ENCODE data around the gene KCNH1.

Gene KCNH1, protein sequence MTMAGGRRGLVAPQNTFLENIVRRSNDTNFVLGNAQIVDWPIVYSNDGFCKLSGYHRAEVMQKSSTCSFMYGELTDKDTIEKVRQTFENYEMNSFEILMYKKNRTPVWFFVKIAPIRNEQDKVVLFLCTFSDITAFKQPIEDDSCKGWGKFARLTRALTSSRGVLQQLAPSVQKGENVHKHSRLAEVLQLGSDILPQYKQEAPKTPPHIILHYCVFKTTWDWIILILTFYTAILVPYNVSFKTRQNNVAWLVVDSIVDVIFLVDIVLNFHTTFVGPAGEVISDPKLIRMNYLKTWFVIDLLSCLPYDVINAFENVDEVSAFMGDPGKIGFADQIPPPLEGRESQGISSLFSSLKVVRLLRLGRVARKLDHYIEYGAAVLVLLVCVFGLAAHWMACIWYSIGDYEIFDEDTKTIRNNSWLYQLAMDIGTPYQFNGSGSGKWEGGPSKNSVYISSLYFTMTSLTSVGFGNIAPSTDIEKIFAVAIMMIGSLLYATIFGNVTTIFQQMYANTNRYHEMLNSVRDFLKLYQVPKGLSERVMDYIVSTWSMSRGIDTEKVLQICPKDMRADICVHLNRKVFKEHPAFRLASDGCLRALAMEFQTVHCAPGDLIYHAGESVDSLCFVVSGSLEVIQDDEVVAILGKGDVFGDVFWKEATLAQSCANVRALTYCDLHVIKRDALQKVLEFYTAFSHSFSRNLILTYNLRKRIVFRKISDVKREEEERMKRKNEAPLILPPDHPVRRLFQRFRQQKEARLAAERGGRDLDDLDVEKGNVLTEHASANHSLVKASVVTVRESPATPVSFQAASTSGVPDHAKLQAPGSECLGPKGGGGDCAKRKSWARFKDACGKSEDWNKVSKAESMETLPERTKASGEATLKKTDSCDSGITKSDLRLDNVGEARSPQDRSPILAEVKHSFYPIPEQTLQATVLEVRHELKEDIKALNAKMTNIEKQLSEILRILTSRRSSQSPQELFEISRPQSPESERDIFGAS

GRCh38 chr1:211133836-211134669 is at the start of gene KCNH1:
KCNH1 (minus strand) TSS chr1:211134148; CDS start chr1:211133945, 203 bp downstream.
- intact Hi-C loops (cut with DNase I), result loop anchor here (2.0 to 10.0 kb wide), 3 partner anchors 549 to 729 kb away; no protein-coding TSS in a partner anchor

GRCh38 chr1:211182746-211183145 is 48.8 kb upstream of the KCNH1 start:
- intact Hi-C loops (cut with DNase I), result no loop called here
- DNase-seq, result no peak

More at GRCh38 chr1:211133836-211134669, at the start of gene KCNH1:
- peak; percentile 88 to 98 (median 94) for DNase-seq

DNA sequence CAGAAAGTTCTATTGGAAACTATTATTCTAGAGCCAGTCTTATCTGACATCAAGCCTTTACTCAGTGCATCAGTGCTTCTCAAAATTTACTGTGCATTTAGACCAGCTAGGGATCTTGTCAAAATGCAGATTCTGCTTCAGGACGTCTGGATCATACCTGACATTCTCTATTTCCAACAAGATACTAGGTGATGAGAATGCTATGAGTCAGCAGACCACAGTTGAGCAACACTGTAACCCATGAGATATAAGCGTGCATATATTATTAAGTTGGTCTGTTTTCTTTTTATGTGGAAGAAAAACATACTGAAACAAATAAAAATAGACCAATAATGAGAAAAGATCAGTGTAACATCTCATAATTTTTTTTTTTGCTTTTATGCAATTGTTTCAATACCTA is 40.4 kb upstream of the KCNH1 start:
- DNase-seq, result no peak

GRCh38 chr1:211172657-211173056 is 38.7 kb upstream of the KCNH1 start:
- no peak for DNase-seq
- intact Hi-C loops (cut with DNase I), result no loop called here

More for the DNA sequence above, 40.4 kb upstream of the KCNH1 start:
- intact Hi-C loops (cut with DNase I), result no loop called here

GRCh38 chr1:211169353-211169752 is 35.4 kb upstream of the KCNH1 start:
- DNase-seq, result no peak
- intact Hi-C loops (cut with DNase I), result no loop called here

DNA sequence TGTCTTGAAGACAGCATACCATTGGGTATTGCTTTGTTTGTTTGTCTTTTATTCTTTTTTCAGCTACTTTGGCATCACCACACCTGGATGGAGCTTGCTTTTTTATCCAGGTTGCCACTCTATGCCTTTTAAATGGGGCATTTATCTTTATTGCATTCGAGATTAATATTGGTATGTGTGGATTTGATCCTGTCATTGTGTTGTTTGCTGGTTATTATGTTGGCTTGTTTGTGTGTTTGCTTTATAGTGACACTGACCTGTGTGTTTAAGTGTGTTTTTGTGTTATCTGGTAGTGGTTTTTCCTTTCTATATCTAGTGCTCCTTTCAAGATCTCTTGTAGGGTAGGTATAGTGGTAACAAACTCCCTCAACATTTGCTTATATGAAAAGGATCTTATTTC is 24.9 kb upstream of the KCNH1 start:
- no peak for DNase-seq
- intact Hi-C loops (cut with DNase I), result no loop called here

GRCh38 chr1:211155040-211155439 is 21.1 kb upstream of the KCNH1 start:
- intact Hi-C loops (cut with DNase I), result no loop called here
- no peak for DNase-seq

GRCh38 chr1:211153932-211154331 is 20.0 kb upstream of the KCNH1 start:
- intact Hi-C loops (cut with DNase I), result no loop called here
- no peak for DNase-seq

DNA sequence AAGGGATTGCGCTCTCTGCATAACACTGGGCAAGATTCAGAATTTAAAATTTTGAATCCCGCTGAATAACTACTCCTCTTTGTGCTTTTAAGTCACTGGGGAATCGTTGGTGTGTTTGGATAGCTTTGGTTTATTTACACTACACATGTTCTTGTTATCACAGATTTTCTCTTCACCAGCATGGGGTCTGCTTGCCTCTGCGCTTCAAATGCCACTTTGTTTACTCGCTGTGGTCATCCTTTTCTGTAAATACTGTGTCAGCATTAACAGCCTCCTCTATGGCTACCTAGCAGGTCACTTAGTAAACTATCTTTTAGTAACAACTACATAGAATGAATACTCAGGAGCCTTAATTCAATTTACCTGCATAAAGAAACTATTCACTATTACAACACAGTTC is 14.4 kb upstream of the KCNH1 start:
- no peak for DNase-seq
- intact Hi-C loops (cut with DNase I), result no loop called here

GRCh38 chr1:211145944-211146343 is 12.0 kb upstream of the KCNH1 start:
- DNase-seq, result no peak
- intact Hi-C loops (cut with DNase I), result no loop called here

- peak in 4 of 42 donors; percentile 10 to 24 (median 16) for DNase-seq
- intact Hi-C loops (cut with DNase I), result loop anchor here (2.0 to 10.0 kb wide), 3 partner anchors 551 to 731 kb away; no protein-coding TSS in a partner anchor
Observed at GRCh38 chr1:211135342-211135950, 1.5 kb upstream of the KCNH1 start.

GRCh38 chr1:211133393-211133835 is 534 bp downstream of the KCNH1 start:
- peak; percentile 2 to 79 (median 55) for DNase-seq
- intact Hi-C loops (cut with DNase I), result loop anchor here (10.0 kb wide), 1 partner anchor 729 kb away; no protein-coding TSS in a partner anchor

DNA sequence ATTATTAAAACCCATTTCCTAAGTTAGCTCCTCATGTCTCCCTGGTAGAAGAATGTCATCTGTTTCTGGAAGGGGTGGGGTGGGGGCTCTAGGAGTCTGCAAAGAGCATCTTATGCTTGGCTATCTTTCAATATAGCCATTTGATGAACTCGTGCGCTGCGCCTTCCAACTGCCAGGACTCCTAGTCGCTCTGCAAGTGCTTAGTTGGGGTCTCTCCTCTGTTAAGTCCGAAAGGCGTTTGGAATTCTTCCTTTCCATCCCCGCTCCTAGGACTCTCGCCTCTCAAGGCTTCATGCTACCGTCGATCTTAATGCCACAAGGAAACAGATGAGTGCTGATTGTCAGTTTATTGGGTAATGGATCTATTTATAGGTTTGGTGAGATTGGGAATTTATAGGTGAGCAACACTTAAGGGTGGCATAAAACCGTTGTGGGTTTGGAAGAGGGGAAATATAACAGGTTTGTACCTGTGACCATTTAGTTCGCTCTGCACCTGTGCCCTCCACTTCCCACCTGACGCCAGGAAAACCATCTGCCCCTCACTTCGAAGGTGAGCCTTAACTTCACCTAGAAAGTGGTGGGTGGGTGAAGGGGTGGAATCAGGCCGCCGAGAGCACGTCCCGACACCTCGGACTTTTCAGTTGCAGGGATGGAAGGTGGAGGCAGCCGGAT is 1.1 kb downstream of the KCNH1 start:
- peak in 31 of 42 donors; percentile 9 to 55 (median 24) for DNase-seq
- intact Hi-C loops (cut with DNase I), result loop anchor here (10.0 kb wide), 1 partner anchor 728 kb away; no protein-coding TSS in a partner anchor

GRCh38 chr1:211129776-211130175 is 4.2 kb downstream of the KCNH1 start:
- intact Hi-C loops (cut with DNase I), result loop anchor here (10.0 kb wide), 1 partner anchor 725 kb away; no protein-coding TSS in a partner anchor
- no peak for DNase-seq

DNA sequence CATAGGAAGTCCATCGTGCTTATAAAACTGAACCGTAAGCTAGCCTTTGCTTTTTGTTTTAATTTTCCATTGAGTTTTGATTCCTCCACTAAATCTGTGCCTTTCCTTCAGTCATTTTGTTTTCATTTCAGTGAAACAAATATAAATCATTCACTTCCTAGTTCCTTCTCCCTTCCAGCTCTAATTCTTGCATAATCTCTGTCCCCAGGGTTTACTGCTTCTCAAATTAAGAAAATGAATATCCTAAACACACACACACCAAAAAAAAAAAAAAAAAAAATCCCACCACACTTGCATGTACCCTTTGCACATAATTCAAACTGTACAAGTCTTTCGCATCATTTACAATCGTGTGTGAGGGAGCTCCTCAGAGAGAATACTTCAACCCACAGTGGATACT is 6.8 kb downstream of the KCNH1 start:
- no peak for DNase-seq
- intact Hi-C loops (cut with DNase I), result no loop called here

GRCh38 chr1:211126622-211127021 is 7.3 kb downstream of the KCNH1 start:
- intact Hi-C loops (cut with DNase I), result no loop called here
- DNase-seq, result no peak

GRCh38 chr1:211118407-211119102 is 15.4 kb downstream of the KCNH1 start:
- DNase-seq, result no peak
- intact Hi-C loops (cut with DNase I), result no loop called here

All from head of caudate nucleus (tissue), 42 donors.